Activated CD4-positive, alpha-beta memory T cell treated with anti-CD3 and anti-CD28 coated beads, Interleukin-2, amount 10 ng/mL, durations not matched to agents 7 days and 5 days (primary cell): ENCODE results near the gene DUSP16. TPM values are rescaled to one million over a fixed set of nuclear protein-coding genes. Genes with fewer than 3 reads are reported as not detected.
A peak's percentile ranks its signal among the peaks of the same experiment; 100 is the strongest.
"Not testable (repeated sequence)": the region's sequence is repeated elsewhere in the genome, so short reads cannot be mapped to it uniquely, and the experiment has no call there.

Source experiments
- CTCF ChIA-PET: fragments of 350-600 bp; sonication (Branson Sonifier 250); formaldehyde crosslinking; loops from one replicate; lab custom pipeline; 2021; ENCODE audit warnings: antibody characterized with exemption, inconsistent platforms; lab: Charles Lee
- POLR2A ChIA-PET: fragments of 350-600 bp; sonication (Branson Sonifier 250); formaldehyde crosslinking; loops from one replicate; lab custom pipeline; 2021; ENCODE audit warnings: antibody characterized with exemption; lab: Charles Lee
- DNase-seq: peaks from one replicate; pipeline ENCODE4 v3.0.0-alpha.2; 2020
- H3K27ac Mint-ChIP-seq: one replicate; pipeline ENCODE4 v1.8.0; 2021; ENCODE audit warnings: mild to moderate bottlenecking, mixed read lengths
- H3K27me3 Mint-ChIP-seq: one replicate; pipeline ENCODE4 v1.8.0; 2021; ENCODE audit warnings: mixed read lengths
- H3K36me3 Mint-ChIP-seq: one replicate; pipeline ENCODE4 v1.8.0; 2021; ENCODE audit warnings: low read depth, mixed read lengths
- H3K4me1 Mint-ChIP-seq: one replicate; pipeline ENCODE4 v1.8.0; 2021; ENCODE audit warnings: mixed read lengths
- H3K4me3 Mint-ChIP-seq: one replicate; pipeline ENCODE4 v1.8.0; 2021; ENCODE audit warnings: mild to moderate bottlenecking, mixed read lengths
- H3K9me3 Mint-ChIP-seq: one replicate; pipeline ENCODE4 v1.8.0; 2021; ENCODE audit warnings: mixed read lengths
- total RNA-seq, 2 experiments: library from RNA; stranded (reverse); gene quantifications; one replicate each; pipeline ENCODE4 v1.2.3, GENCODE V29; 2021

Gene DUSP16
- total RNA-seq, 2 experiments from 2014 or later, result 77.3 to 85.2 TPM

DNA sequence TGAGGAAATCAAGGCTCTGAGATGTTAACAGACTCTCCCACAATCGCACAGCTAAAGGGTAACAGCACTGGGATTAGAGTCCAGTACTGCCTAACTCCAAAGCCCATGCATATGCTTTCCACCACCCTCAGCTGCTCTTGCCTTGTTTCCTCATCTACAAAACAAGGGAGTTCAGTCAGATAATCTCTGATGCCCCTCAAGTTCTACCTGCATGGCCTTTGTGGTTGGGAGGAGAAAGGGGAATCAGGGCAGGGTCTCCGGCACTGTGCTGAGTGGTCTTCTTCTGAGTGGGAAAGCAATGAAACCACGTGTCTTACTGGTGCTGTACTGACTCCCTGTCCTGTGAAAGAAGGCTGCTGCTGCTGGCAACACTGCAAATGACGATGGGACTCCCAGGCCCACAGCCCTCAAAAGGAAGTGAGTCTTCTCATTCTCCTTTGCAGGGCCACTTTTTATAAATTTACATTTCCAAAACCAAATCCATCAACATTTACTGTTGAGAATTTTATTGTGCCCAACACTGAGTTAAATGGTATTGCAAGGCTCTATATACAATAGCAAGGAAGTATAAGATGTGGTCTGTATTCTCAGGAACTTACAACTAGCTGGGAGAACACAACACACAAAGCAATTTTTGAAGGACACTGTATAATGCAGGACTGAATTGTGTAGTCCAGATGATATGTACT is 19.7 kb upstream of the DUSP16 start:
- H3K36me3 Mint-ChIP-seq, result no peaks in the 10 kb centered on the region
- ChIA-PET POLR2A (interaction anchor here (0.7 to 1.4 kb wide), 2 partner anchors 154 to 203 kb away, joined by 3 to 5 read pairs; no protein-coding TSS in a partner anchor), CTCF (interaction anchor here (0.8 kb wide), 1 partner anchor 18 kb away, joined by 3 read pairs; no protein-coding TSS in a partner anchor)
- no peaks in the 10 kb centered on the region for H3K9me3 Mint-ChIP-seq
- DNase-seq, result peak; percentile 24
- no peaks in the 10 kb centered on the region for H3K27me3 Mint-ChIP-seq
- H3K27ac Mint-ChIP-seq, result peak overlapping the region; percentile 76
- peaks cover 21% of the 10 kb centered on the region for H3K4me1 Mint-ChIP-seq
- H3K4me3 Mint-ChIP-seq, result no peak overlapping the region

GRCh38 chr12:12580716-12581115 is 18.1 kb upstream of the DUSP16 start:
- DNase-seq, POLR2A ChIA-PET, CTCF ChIA-PET, H3K27ac Mint-ChIP-seq, H3K9me3 Mint-ChIP-seq, H3K4me3 Mint-ChIP-seq, H3K27me3 Mint-ChIP-seq, H3K36me3 Mint-ChIP-seq: not testable (repeated sequence)
- peaks cover 21% of the 10 kb centered on the region for H3K4me1 Mint-ChIP-seq

GRCh38 chr12:12577786-12578185 is 15.1 kb upstream of the DUSP16 start:
- Mint-ChIP-seq H3K36me3 (no peaks in the 10 kb centered on the region), H3K27me3 (no peaks in the 10 kb centered on the region), H3K27ac (no peak overlapping the region), H3K9me3 (no peaks in the 10 kb centered on the region), H3K4me1 (peaks cover 13% of the 10 kb centered on the region), H3K4me3 (no peak overlapping the region)
- CTCF ChIA-PET, result interaction anchor here (1.6 kb wide), 1 partner anchor 9 kb away, joined by 4 read pairs; no protein-coding TSS in a partner anchor
- no peak for DNase-seq
- POLR2A ChIA-PET, result no interaction called here

DNA sequence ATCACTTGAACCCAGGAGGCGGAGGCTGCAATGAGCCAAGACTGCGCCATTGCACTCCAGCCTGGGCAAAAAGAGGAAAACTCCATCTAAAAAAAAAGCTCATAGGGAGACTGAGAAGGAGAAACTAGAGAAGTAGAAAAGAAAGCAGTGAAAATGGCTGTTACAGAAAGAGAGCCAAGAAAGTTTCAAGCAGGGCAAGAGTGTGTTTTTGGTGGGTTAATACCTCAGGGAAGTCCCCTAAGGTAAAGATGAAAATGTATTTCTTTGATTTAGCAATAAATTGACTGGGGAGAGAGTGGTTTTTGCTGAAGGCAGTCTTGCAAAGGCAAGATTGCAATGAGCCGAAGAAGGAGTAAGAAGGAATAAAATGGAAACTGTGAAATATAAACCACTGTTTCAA is 10.0 kb upstream of the DUSP16 start:
- H3K4me1 Mint-ChIP-seq, result peaks cover 7% of the 10 kb centered on the region
- no peaks in the 10 kb centered on the region for H3K27me3 Mint-ChIP-seq
- POLR2A ChIA-PET, result interaction anchor here (0.7 kb wide), 1 partner anchor 12 kb away, joined by 3 read pairs; no protein-coding TSS in a partner anchor
- no peak for DNase-seq
- H3K27ac Mint-ChIP-seq, result no peak overlapping the region
- no peaks in the 10 kb centered on the region for H3K9me3 Mint-ChIP-seq
- no peaks in the 10 kb centered on the region for H3K36me3 Mint-ChIP-seq
- CTCF ChIA-PET, result interaction anchor here (0.7 kb wide), 2 partner anchors 25 to 242 kb away, joined by 3 read pairs; no protein-coding TSS in a partner anchor
- no peak overlapping the region for H3K4me3 Mint-ChIP-seq

DNA sequence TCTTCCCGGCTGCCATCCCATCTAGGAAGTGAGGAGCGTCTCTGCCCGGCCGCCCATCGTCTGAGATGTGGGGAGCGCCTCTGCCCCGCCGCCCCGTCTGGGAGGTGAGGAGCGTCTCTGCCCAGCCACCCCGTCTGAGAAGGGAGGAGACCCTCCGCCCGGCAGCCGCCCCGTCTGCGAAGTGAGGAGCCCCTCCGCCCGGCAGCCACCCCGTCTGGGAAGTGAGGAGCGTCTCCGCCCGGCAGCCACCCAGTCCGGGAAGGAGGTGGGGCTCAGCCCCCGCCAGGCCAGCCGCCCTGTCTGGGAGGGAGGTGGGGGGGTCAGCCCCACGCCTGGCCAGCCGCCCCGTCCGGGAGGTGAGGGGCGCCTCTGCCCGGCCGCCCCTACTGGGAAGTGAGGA is 3.3 kb upstream of the DUSP16 start:
- H3K4me3 Mint-ChIP-seq, H3K9me3 Mint-ChIP-seq, H3K36me3 Mint-ChIP-seq, H3K27ac Mint-ChIP-seq, DNase-seq, H3K27me3 Mint-ChIP-seq, POLR2A ChIA-PET, CTCF ChIA-PET: not testable (repeated sequence)
- peaks cover 15% of the 10 kb centered on the region for H3K4me1 Mint-ChIP-seq

- H3K27ac Mint-ChIP-seq, result no peak overlapping the region
- no peaks in the 10 kb centered on the region for H3K27me3 Mint-ChIP-seq
- peaks cover 10% of the 10 kb centered on the region for H3K36me3 Mint-ChIP-seq
- ChIA-PET POLR2A (interaction anchor here (0.6 to 11.3 kb wide), 6 partner anchors 47 to 188 kb away, joined by 3 to 257 read pairs (median 11); partner anchors contain the start of genes CDKN1B and CREBL2), CTCF (interaction anchor here (0.6 to 2.6 kb wide), 18 partner anchors 16 to 188 kb away, joined by 3 to 26 read pairs (median 5); partner anchors contain the start of gene CREBL2)
- peaks cover 3% of the 10 kb centered on the region for H3K9me3 Mint-ChIP-seq
- H3K4me1 Mint-ChIP-seq, result peaks cover 23% of the 10 kb centered on the region
- DNase-seq, result no peak
- no peak overlapping the region for H3K4me3 Mint-ChIP-seq
These were observed 2.2 kb upstream of the DUSP16 start for GRCh38 chr12:12564911-12565310.

DNA sequence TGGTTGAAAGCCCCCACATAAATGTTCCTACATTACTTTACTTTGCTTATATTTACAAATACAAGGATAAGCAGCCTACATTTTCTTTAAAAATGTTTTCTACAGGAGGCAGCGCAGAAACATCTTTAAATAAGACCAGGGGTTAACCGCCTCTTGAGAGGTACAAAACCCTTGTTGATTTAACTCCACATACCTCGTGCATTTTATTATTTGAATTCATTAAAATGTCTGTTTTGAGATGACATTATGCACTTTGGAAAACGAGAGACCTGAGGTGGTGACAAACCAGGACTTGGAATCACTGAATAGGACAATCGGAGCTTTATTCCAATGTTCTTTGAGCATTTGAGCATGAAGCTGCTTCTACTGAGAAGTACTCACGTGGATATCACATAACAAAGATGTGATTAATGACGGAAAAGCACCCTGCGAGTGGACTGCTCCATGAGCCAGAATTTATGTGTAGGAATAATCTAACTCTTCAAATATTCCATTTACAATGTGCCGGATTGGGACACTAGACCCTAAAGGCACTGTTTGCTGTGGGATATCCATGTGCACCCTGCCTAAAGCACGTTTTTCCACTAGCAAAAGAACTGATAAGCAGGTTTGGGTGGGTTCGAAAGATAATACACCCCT is 746 bp upstream of the DUSP16 start:
- peaks cover 3% of the 10 kb centered on the region for H3K9me3 Mint-ChIP-seq
- DNase-seq, result no peak
- peaks cover 35% of the 10 kb centered on the region for H3K4me1 Mint-ChIP-seq
- peak overlapping the region; percentile 94 for H3K27ac Mint-ChIP-seq
- ChIA-PET POLR2A (interaction anchor here (0.6 to 11.3 kb wide), 35 partner anchors 15 to 206 kb away, joined by 3 to 257 read pairs (median 4); partner anchors contain the start of genes BORCS5, CDKN1B and CREBL2), CTCF (interaction anchor here (0.5 to 2.6 kb wide), 33 partner anchors 9 to 206 kb away, joined by 3 to 26 read pairs (median 4); partner anchors contain the start of genes BORCS5 and CREBL2)
- H3K27me3 Mint-ChIP-seq, result no peaks in the 10 kb centered on the region
- peaks cover 21% of the 10 kb centered on the region for H3K36me3 Mint-ChIP-seq
- peak overlapping the region; percentile 83 for H3K4me3 Mint-ChIP-seq

GRCh38 chr12:12562016-12562483 is 613 bp downstream of the DUSP16 start:
- H3K4me1 Mint-ChIP-seq, result peaks cover 45% of the 10 kb centered on the region

DNA sequence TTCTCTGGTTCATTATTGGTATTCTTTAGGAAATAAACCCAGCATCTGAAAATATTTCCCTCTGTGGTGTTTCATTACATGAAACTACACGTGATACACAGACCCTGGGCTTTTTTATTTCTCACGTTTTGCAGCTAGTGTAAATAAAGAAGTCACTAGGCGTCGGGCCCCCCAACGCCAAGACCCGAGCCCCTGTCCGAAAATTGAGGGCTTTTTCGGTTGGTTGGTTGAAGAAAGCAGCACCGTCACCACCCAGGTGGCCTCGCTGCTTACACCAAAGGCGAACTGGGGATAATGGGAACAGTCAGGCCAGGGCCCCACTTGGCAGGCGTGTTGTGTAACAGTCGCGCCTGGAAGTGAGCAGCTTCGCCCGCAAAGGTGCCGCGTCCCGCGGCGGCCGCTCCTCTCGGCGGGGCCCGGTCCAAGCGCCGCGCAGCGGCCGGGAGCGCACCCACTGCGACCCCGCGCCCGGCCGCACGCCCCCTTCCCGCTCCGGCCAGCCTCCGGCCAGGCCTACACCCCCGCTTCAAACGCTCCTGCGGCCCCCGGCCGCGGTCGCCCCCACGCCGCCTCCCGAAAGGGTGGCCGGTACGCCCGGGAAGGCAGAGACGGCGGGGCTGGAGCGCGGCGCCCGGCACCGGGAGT is 1.2 kb downstream of the DUSP16 start:
- ChIA-PET CTCF (interaction anchor here (0.6 to 1.5 kb wide), 9 partner anchors 45 to 185 kb away, joined by 3 to 7 read pairs (median 3); no protein-coding TSS in a partner anchor), POLR2A (interaction anchor here (0.6 to 11.3 kb wide), 32 partner anchors 12 to 490 kb away, joined by 3 to 257 read pairs (median 6); partner anchors contain the start of genes BCL2L14, BORCS5, CDKN1B and GPR19)
- peaks cover 50% of the 10 kb centered on the region for H3K4me1 Mint-ChIP-seq
- H3K36me3 Mint-ChIP-seq, result peaks cover 37% of the 10 kb centered on the region
- H3K9me3 Mint-ChIP-seq, result peaks cover 3% of the 10 kb centered on the region
- H3K27me3 Mint-ChIP-seq, result no peaks in the 10 kb centered on the region
- peak overlapping the region; percentile 89 for H3K27ac Mint-ChIP-seq
- peak overlapping the region; percentile 88 for H3K4me3 Mint-ChIP-seq
- DNase-seq, result peak; percentile 49

More at GRCh38 chr12:12562016-12562483, 613 bp downstream of the DUSP16 start:
- peak; percentile 47 for DNase-seq
- H3K36me3 Mint-ChIP-seq, result peaks cover 32% of the 10 kb centered on the region
- H3K27me3 Mint-ChIP-seq, result no peaks in the 10 kb centered on the region
- CTCF ChIA-PET, result interaction anchor here (0.8 to 2.6 kb wide), 13 partner anchors 23 to 185 kb away, joined by 3 to 26 read pairs (median 5); no protein-coding TSS in a partner anchor
- H3K27ac Mint-ChIP-seq, result peak overlapping the region; percentile 79
- peak overlapping the region; percentile 80 for H3K4me3 Mint-ChIP-seq
- POLR2A ChIA-PET, result interaction anchor here (1.0 to 11.3 kb wide), 31 partner anchors 45 to 204 kb away, joined by 3 to 257 read pairs (median 11); partner anchors contain the start of genes BORCS5, CDKN1B and GPR19
- H3K9me3 Mint-ChIP-seq, result peaks cover 3% of the 10 kb centered on the region

DNA sequence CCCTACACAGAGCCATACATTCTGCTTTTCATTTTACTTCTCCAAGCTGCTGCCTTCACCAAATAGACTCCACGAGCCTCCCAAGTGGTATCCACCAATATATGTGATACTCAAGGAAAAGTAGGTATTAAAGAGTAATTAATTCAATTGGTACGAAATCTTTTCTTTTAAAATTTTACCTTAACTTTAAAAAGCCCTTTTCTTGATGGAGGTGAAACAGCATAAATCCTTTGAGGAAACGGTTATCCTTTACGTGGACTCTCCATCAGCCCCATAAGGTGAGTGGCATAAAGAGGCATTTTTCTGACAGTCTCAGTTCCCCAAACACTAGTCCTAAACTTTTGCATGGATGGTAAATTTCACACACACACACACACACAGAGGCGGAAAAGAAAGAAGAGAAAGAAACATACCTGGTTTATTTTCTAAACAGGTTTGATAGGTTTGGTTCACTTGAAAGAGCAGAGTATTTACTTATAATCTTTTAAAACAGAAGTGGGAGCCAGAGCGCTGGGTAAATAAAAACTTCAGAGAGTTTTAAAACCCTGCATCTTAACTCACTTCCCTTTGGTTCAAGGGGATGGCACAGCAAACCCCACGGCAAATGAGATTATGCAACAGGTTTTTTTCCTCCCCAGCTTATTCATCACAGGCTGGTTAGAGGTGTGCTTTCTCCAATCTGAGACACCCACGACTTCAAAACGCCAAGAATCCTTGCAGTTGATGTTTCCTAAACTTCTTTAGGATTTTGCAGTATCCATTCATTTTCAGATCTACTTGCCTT is 1.9 kb downstream of the DUSP16 start:
- DNase-seq, result peak; percentile 63
- peaks cover 50% of the 10 kb centered on the region for H3K4me1 Mint-ChIP-seq
- ChIA-PET POLR2A (interaction anchor here (0.5 to 11.3 kb wide), 40 partner anchors 11 to 490 kb away, joined by 3 to 257 read pairs (median 5); partner anchors contain the start of genes BCL2L14, BORCS5, CDKN1B and GPR19), CTCF (interaction anchor here (0.6 to 2.7 kb wide), 9 partner anchors 46 to 184 kb away, joined by 3 to 7 read pairs (median 5); no protein-coding TSS in a partner anchor)
- peak overlapping the region; percentile 88 for H3K4me3 Mint-ChIP-seq
- H3K27me3 Mint-ChIP-seq, result no peaks in the 10 kb centered on the region
- peaks cover 38% of the 10 kb centered on the region for H3K36me3 Mint-ChIP-seq
- peak overlapping the region; percentile 89 for H3K27ac Mint-ChIP-seq
- peaks cover 3% of the 10 kb centered on the region for H3K9me3 Mint-ChIP-seq

DNA sequence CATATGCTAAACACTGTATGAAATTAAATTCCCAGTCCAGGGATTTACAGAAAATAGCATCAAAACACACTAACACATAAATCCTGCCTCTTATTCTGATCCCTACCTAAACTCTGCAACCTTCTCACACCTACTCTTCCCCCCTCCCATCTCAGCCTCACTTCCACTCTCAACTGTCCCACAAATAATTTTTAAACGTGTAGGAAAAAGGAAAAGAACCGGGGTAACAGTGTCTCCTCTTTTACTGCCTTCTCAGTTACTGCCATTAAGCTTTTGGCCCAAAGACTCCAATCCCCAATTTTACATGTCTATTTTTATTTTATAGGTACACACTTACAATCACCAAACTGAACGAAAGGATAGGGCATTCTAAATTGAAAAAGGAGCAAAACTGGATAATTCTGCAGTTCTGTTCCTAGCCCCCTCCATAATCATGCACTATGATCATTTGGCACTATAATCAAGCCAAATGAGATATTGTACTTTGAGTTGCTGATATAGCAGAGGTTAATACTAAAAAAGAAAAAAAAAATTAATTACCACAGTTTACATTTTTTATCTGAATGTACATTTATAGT is 2.9 kb downstream of the DUSP16 start:
- H3K9me3 Mint-ChIP-seq, result peaks cover under 1% of the 10 kb centered on the region
- peak overlapping the region; percentile 57 for H3K27ac Mint-ChIP-seq
- no peak for DNase-seq
- no peaks in the 10 kb centered on the region for H3K27me3 Mint-ChIP-seq
- H3K4me3 Mint-ChIP-seq, result peak overlapping the region; percentile 88
- H3K36me3 Mint-ChIP-seq, result peaks cover 44% of the 10 kb centered on the region
- POLR2A ChIA-PET, result interaction anchor here (0.8 to 11.3 kb wide), 18 partner anchors 12 to 202 kb away, joined by 3 to 257 read pairs (median 7); partner anchors contain the start of genes BORCS5 and CDKN1B
- H3K4me1 Mint-ChIP-seq, result peaks cover 56% of the 10 kb centered on the region
- CTCF ChIA-PET, result interaction anchor here (1.1 to 2.7 kb wide), 2 partner anchors 54 to 96 kb away, joined by 3 to 5 read pairs; no protein-coding TSS in a partner anchor
